NB4 (cell line): ENCODE results near the gene PARP12.

Experiments
- POLR2A ChIP-seq: IDR thresholded peaks from 2 replicates; pipeline ENCODE4 v1.6.1; 2011; ENCODE audit warnings: mild to moderate bottlenecking; ENCODE audit not compliant: insufficient read length; ENCODE audit errors: extremely low read depth
- TF ChIP-seq, protein P1 (sequence below): IDR thresholded peaks from one replicate; pipeline ENCODE4 v1.5.1; 2012; ENCODE audit warnings: low read depth, low read length

DNA sequence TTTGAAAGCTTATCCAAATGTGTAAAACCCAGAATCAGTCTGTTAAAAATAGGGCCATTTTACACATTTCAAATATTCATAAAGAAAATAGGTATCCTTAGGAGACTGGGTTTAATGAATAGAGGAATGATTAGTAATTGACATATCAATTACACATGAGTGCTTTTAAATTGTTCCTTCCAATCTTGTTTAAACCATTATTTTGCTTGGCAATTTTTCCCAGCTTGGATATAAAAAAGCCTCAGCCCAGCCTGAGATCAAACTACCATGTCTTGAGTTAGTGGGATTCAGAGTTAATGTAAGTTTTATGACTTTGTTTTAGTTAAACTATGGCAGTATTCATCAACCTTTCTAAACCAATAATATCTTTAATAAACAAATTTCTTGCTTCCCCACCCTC lies 28.3 kb downstream of the PARP12 start:
- TF ChIP-seq, protein P1, sequence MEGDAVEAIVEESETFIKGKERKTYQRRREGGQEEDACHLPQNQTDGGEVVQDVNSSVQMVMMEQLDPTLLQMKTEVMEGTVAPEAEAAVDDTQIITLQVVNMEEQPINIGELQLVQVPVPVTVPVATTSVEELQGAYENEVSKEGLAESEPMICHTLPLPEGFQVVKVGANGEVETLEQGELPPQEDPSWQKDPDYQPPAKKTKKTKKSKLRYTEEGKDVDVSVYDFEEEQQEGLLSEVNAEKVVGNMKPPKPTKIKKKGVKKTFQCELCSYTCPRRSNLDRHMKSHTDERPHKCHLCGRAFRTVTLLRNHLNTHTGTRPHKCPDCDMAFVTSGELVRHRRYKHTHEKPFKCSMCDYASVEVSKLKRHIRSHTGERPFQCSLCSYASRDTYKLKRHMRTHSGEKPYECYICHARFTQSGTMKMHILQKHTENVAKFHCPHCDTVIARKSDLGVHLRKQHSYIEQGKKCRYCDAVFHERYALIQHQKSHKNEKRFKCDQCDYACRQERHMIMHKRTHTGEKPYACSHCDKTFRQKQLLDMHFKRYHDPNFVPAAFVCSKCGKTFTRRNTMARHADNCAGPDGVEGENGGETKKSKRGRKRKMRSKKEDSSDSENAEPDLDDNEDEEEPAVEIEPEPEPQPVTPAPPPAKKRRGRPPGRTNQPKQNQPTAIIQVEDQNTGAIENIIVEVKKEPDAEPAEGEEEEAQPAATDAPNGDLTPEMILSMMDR, result no peak
- no peak for TF ChIP-seq POLR2A
